Activated CD8-positive, alpha-beta T cell treated with anti-CD3 and anti-CD28 coated beads for 36 hours (primary cell): ENCODE results near the gene GLMN. TPM values are rescaled to one million over a fixed set of nuclear protein-coding genes. Genes with fewer than 3 reads are reported as not detected.

Source experiments
- ATAC-seq: fragments of 200-7000 bp; cut with Tn5 transposase; one replicate; pipeline ENCODE4 v1.10.0; 2021; ENCODE audit warnings: mild to moderate bottlenecking, moderate library complexity
- CTCF ChIA-PET: fragments of 350-600 bp; sonication (Branson Sonifier 250); formaldehyde crosslinking; loops from one replicate; lab custom pipeline; 2021; ENCODE audit warnings: antibody characterized with exemption; lab: Charles Lee
- POLR2A ChIA-PET: fragments of 350-600 bp; sonication (Branson Sonifier 250); formaldehyde crosslinking; loops from one replicate; lab custom pipeline; 2021; ENCODE audit warnings: antibody characterized with exemption; lab: Charles Lee
- DNase-seq: peaks from one replicate; pipeline ENCODE4 v3.0.0-alpha.2; 2020
- H3K27ac Mint-ChIP-seq: one replicate; pipeline ENCODE4 v1.8.0; 2021; ENCODE audit warnings: mild to moderate bottlenecking, mixed read lengths
- H3K27me3 Mint-ChIP-seq: one replicate; pipeline ENCODE4 v1.8.0; 2021; ENCODE audit warnings: mixed read lengths
- H3K36me3 Mint-ChIP-seq: one replicate; pipeline ENCODE4 v1.8.0; 2021; ENCODE audit warnings: low read depth, mixed read lengths
- H3K4me1 Mint-ChIP-seq: one replicate; pipeline ENCODE4 v1.8.0; 2021; ENCODE audit warnings: low read depth, mixed read lengths
- H3K4me3 Mint-ChIP-seq: one replicate; pipeline ENCODE4 v1.8.0; 2021; ENCODE audit warnings: mild to moderate bottlenecking, moderate library complexity, mixed read lengths
- H3K9me3 Mint-ChIP-seq: one replicate; pipeline ENCODE4 v1.8.0; 2021; ENCODE audit warnings: mixed read lengths
- intact Hi-C: fragments of 100-400 bp; cut with micrococcal nuclease; formaldehyde crosslinking; loops from one replicate; pipeline ENCODE4 v1.10.0; 2022
- total RNA-seq, 2 experiments: library from RNA; stranded (reverse); gene quantifications; one replicate each; pipeline ENCODE4 v1.2.3, GENCODE V29; 2021
- TF ChIP-seq, protein P1 (sequence below): fragments of 200-600 bp; IDR thresholded peaks from one replicate; pipeline ENCODE4 v1.8.0; 2022; ENCODE audit warnings: antibody characterized with exemption, mild to moderate bottlenecking

GLMN gene
- total RNA-seq, 2 experiments from 2014 or later = 16.8 TPM

- H3K4me1 Mint-ChIP-seq = no peaks in the 10 kb centered on the region
- ChIA-PET POLR2A (no interaction called here), CTCF (interaction anchor here (1.4 kb wide), 1 partner anchor 72 kb away, joined by 4 read pairs; no protein-coding TSS in a partner anchor)
- H3K27ac Mint-ChIP-seq = no peak overlapping the region
- H3K4me3 Mint-ChIP-seq = no peak overlapping the region
- TF ChIP-seq, protein P1, sequence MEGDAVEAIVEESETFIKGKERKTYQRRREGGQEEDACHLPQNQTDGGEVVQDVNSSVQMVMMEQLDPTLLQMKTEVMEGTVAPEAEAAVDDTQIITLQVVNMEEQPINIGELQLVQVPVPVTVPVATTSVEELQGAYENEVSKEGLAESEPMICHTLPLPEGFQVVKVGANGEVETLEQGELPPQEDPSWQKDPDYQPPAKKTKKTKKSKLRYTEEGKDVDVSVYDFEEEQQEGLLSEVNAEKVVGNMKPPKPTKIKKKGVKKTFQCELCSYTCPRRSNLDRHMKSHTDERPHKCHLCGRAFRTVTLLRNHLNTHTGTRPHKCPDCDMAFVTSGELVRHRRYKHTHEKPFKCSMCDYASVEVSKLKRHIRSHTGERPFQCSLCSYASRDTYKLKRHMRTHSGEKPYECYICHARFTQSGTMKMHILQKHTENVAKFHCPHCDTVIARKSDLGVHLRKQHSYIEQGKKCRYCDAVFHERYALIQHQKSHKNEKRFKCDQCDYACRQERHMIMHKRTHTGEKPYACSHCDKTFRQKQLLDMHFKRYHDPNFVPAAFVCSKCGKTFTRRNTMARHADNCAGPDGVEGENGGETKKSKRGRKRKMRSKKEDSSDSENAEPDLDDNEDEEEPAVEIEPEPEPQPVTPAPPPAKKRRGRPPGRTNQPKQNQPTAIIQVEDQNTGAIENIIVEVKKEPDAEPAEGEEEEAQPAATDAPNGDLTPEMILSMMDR = no peak
- intact Hi-C loops = no loop called here
- no peaks in the 10 kb centered on the region for H3K27me3 Mint-ChIP-seq
- H3K36me3 Mint-ChIP-seq = no peaks in the 10 kb centered on the region
- H3K9me3 Mint-ChIP-seq = no peaks in the 10 kb centered on the region
- ATAC-seq (no peak), DNase-seq (no peak)
Measured at GRCh38 chr1:92219028-92219427, 79.8 kb downstream of the GLMN start.

- no peak overlapping the region for H3K27ac Mint-ChIP-seq
- H3K9me3 Mint-ChIP-seq = no peaks in the 10 kb centered on the region
- ChIA-PET CTCF (interaction anchor here (1.4 kb wide), 1 partner anchor 73 kb away, joined by 4 read pairs; no protein-coding TSS in a partner anchor), POLR2A (interaction anchor here (0.6 kb wide), 1 partner anchor 202 kb away, joined by 3 read pairs; no protein-coding TSS in a partner anchor)
- TF ChIP-seq, protein P1 = no peak
- ATAC-seq = no peak
- DNase-seq = no peak
- H3K4me1 Mint-ChIP-seq = no peaks in the 10 kb centered on the region
- H3K27me3 Mint-ChIP-seq = no peaks in the 10 kb centered on the region
- H3K4me3 Mint-ChIP-seq = no peak overlapping the region
- intact Hi-C loops = no loop called here
- H3K36me3 Mint-ChIP-seq = no peaks in the 10 kb centered on the region
Measured at GRCh38 chr1:92218559-92218958, 80.2 kb downstream of the GLMN start.

- intact Hi-C loops = no loop called here
- ATAC-seq = no peak
- POLR2A ChIA-PET = interaction anchor here (0.6 kb wide), 1 partner anchor 201 kb away, joined by 3 read pairs; no protein-coding TSS in a partner anchor
- H3K9me3 Mint-ChIP-seq = no peaks in the 10 kb centered on the region
- no peaks in the 10 kb centered on the region for H3K36me3 Mint-ChIP-seq
- H3K4me1 Mint-ChIP-seq = no peaks in the 10 kb centered on the region
- no peaks in the 10 kb centered on the region for H3K27me3 Mint-ChIP-seq
- H3K27ac Mint-ChIP-seq = no peak within 1 kb of the TSS
- TF ChIP-seq, protein P1 = no peak
- CTCF ChIA-PET = no interaction called here
- no peak within 1 kb of the TSS for H3K4me3 Mint-ChIP-seq
- DNase-seq = no peak
Measured at GRCh38 chr1:92217721-92218120, 81.1 kb downstream of the GLMN start, which contains the start of gene C1orf146. C1orf146 (plus strand) TSS chr1:92217915; CDS start chr1:92231421, 13,506 bp downstream.

DNA sequence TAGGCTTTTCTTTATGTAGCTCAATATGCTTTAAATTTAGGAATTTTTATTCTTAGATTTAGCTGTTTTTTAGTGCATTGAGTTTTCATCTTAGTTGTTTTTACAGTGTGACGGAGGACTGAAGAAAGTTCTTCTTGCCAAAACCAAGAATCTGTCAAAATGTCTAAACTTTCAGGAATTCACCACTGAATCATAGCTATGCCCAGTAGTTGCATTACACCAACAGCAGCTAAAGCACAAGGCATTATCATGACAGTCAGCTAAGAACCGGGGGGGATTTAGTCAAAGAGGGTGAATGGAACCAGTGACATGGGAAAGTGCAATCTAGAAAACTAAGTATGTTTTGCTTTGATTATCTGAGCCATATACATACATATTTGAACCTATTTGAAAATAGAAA, 87.6 kb downstream of the GLMN start:
- no peak overlapping the region for H3K27ac Mint-ChIP-seq
- DNase-seq (no peak), ATAC-seq (no peak)
- no peak overlapping the region for H3K4me3 Mint-ChIP-seq
- TF ChIP-seq, protein P1 = no peak
- intact Hi-C loops = no loop called here
- ChIA-PET CTCF (interaction anchor here (0.6 to 0.9 kb wide), 2 partner anchors 171 to 214 kb away, joined by 3 to 4 read pairs; no protein-coding TSS in a partner anchor), POLR2A (no interaction called here)
- H3K27me3 Mint-ChIP-seq = no peaks in the 10 kb centered on the region
- H3K9me3 Mint-ChIP-seq = no peaks in the 10 kb centered on the region
- H3K4me1 Mint-ChIP-seq = peaks cover 10% of the 10 kb centered on the region
- no peaks in the 10 kb centered on the region for H3K36me3 Mint-ChIP-seq

GRCh38 chr1:92210701-92211100, 88.1 kb downstream of the GLMN start:
- TF ChIP-seq, protein P1 = no peak
- Mint-ChIP-seq H3K9me3 (no peaks in the 10 kb centered on the region), H3K27me3 (no peaks in the 10 kb centered on the region), H3K4me1 (peaks cover 10% of the 10 kb centered on the region), H3K27ac (no peak overlapping the region), H3K4me3 (no peak overlapping the region), H3K36me3 (no peaks in the 10 kb centered on the region)
- DNase-seq = no peak
- ChIA-PET POLR2A (no interaction called here), CTCF (interaction anchor here (0.9 kb wide), 1 partner anchor 214 kb away, joined by 4 read pairs; no protein-coding TSS in a partner anchor)
- ATAC-seq = no peak
- intact Hi-C loops = no loop called here
